ENCODE measurements around the gene ZC3H18. TPM values are rescaled to one million over a fixed set of nuclear protein-coding genes. Genes with fewer than 3 reads are reported as not detected.

Gene ZC3H18
- total and polyA plus RNA-seq, 2 of the 4 experiments (the other 2 are of a cell fraction) = 3.4 to 21.3 TPM

GRCh38 chr16:88616320-88616719 is 46.1 kb downstream of the ZC3H18 start:
- H2BK120ac ChIP-seq (ENCODE audit: low read depth, low read length) = 0 out of 2 replicates have a peak overlapping the region, but pooled peaks have one; percentile 13
- dilution Hi-C loops (cut with HindIII; ENCODE audit: low sequenced_read_pairs, unreplicated experiment) (no loop called here), intact Hi-C loops (cut with micrococcal nuclease) (no loop called here), in situ Hi-C loops (cut with MboI; ENCODE audit: low sequenced_read_pairs) (no loop called here)
- no peak for TF ChIP-seq CHD1 (IDR thresholded peaks at IDR 0.05; ENCODE audit: low read depth, low read length)
- TF ChIP-seq BHLHE40 (IDR thresholded peaks at IDR 0.05; ENCODE audit: low read depth, low read length) = no peak
- no peak for TF ChIP-seq MXI1 (IDR thresholded peaks at IDR 0.05; ENCODE audit: borderline replicate concordance, low read depth, low read length)
- no peak for TF ChIP-seq NFE2L2 (IDR thresholded peaks at IDR 0.05; ENCODE audit: low read depth, low read length)
- peaks cover 16% of the 10 kb centered on the region for H3K36me3 ChIP-seq (ENCODE audit: control insufficient read depth, insufficient read depth, low read length)
- H3K4me2 ChIP-seq (ENCODE audit: low read depth, low read length) = no peak overlapping the region
- 0 out of 2 replicates have a peak overlapping the region, but pooled peaks have one; percentile 21 for H2AK5ac ChIP-seq (ENCODE audit: low read depth, low read length)
- ChIA-PET CTCF (no interaction called here), POLR2A (ENCODE audit: unreplicated experiment) (no interaction called here)
- no peak overlapping the region for H3K4me3 ChIP-seq (ENCODE audit: insufficient read depth, low read depth, low read length)
- peaks cover 33% of the 10 kb centered on the region for H3K4me1 ChIP-seq (ENCODE audit: control insufficient read depth, insufficient read depth, low read length)
- H3K27me3 ChIP-seq (ENCODE audit: control insufficient read depth, insufficient read depth, low read length) = no peaks in the 10 kb centered on the region
- no peak overlapping the region for H3K18ac ChIP-seq (ENCODE audit: low read depth, low read length)
- H2AFZ ChIP-seq (replicated peaks; ENCODE audit: low read length, poor library complexity) = no peak overlapping the region
- H2BK15ac ChIP-seq (ENCODE audit: low read depth, low read length) = 0 out of 3 replicates have a peak overlapping the region, but pooled peaks have one; percentile 10
- H2BK5ac ChIP-seq (ENCODE audit: low read depth, low read length, poor library complexity, severe bottlenecking) = no peak overlapping the region
- H3K27ac ChIP-seq (ENCODE audit: insufficient read depth, low read length) = no peak overlapping the region
- H3K56ac ChIP-seq (ENCODE audit: extremely low read depth, insufficient read depth, low read length) = no peak overlapping the region
- no peak overlapping the region for H3K9ac ChIP-seq (ENCODE audit: low read depth, low read length)
- H4K20me1 ChIP-seq (ENCODE audit: insufficient read depth, low read length) = peaks cover 90% of the 10 kb centered on the region
- DNase-seq = no peak
- WGBS, 2 experiments (ENCODE audit: extremely low coverage in 2 of 2, insufficient read length in 1 of 2) = 92% methylated on average over 7 of the region's 13 CpGs; no CpG with 5 or more reads in 1 of the 2 experiments
- no peak overlapping the region for H4K8ac ChIP-seq (ENCODE audit: low read depth in 2 of 2, low read length in 2 of 2)
- H3K4ac ChIP-seq (ENCODE audit: low read depth, low read length) = no peak overlapping the region
- no peak overlapping the region for H4K91ac ChIP-seq (ENCODE audit: insufficient read depth, low read depth, low read length)
- BruUV-seq (replicated peaks) = no TSS peak
- H3K9me1 ChIP-seq (ENCODE audit: insufficient read depth, low read length) = peaks cover 33% of the 10 kb centered on the region
- H3K14ac ChIP-seq (replicated peaks; ENCODE audit: low read depth, low read length) = no peak overlapping the region
- no peak overlapping the region for H2AK9ac ChIP-seq (replicated peaks; ENCODE audit: low read depth, low read length, poor library complexity)
- no peak for ATAC-seq (ENCODE audit: low read depth)
- H2BK20ac ChIP-seq (ENCODE audit: low read depth, low read length) = no peak overlapping the region
- no peak overlapping the region for H4K5ac ChIP-seq (ENCODE audit: low read depth, low read length)
- peaks cover 5 to 80% of the 10 kb centered on the region in 2 experiments; a peak in 3 of 4 replicates for H3K79me1 ChIP-seq (ENCODE audit: low read depth in 1 of 2, low read length in 2 of 2)
- no peak overlapping the region for H3K23ac ChIP-seq (ENCODE audit: low read depth, low read length)
- no peaks in the 10 kb centered on the region for H3K9me3 ChIP-seq (ENCODE audit: control insufficient read depth, insufficient read depth, low read length)
